HepG2 (cell line): ENCODE measurements around the gene OR6S1. TPM values are rescaled to one million over a fixed set of nuclear protein-coding genes. Genes with fewer than 3 reads are reported as not detected.

Experiments
- AGO1 ChIP-seq: fragments of 200-400 bp; formaldehyde crosslinking; IDR thresholded peaks from 2 replicates; pipeline ENCODE4 v1.6.1; 2017; ENCODE audit warnings: mild to moderate bottlenecking, low read depth, low read length, moderate library complexity; ENCODE audit not compliant: poor library complexity, severe bottlenecking
- CBX5 ChIP-seq: sonication (generic); formaldehyde crosslinking; IDR thresholded peaks from 2 replicates; pipeline ENCODE4 v1.4.0; 2020; ENCODE audit warnings: missing genetic modification reagents, borderline replicate concordance
- DNMT1 ChIP-seq: sonication (generic); formaldehyde crosslinking; IDR thresholded peaks from 2 replicates; pipeline ENCODE4 v1.5.1; 2020; ENCODE audit warnings: mild to moderate bottlenecking, missing genetic modification reagents
- DZIP1 ChIP-seq: sonication (generic); formaldehyde crosslinking; IDR thresholded peaks from 2 replicates; pipeline ENCODE4 v1.5.0; 2020; ENCODE audit warnings: mild to moderate bottlenecking, missing genetic modification reagents
- EED ChIP-seq: sonication (generic); formaldehyde crosslinking; IDR thresholded peaks from 2 replicates; pipeline ENCODE4 v1.5.0; 2020; ENCODE audit warnings: mild to moderate bottlenecking, missing genetic modification reagents
- HES4 ChIP-seq: sonication (generic); formaldehyde crosslinking; IDR thresholded peaks from 2 replicates; pipeline ENCODE4 v1.9.0; 2021; ENCODE audit warnings: mild to moderate bottlenecking, missing genetic modification reagents, borderline replicate concordance
- ISL2 ChIP-seq: sonication (generic); formaldehyde crosslinking; IDR thresholded peaks from 2 replicates; pipeline ENCODE4 v1.5.0; 2020; ENCODE audit warnings: missing genetic modification reagents
- KAT8 ChIP-seq: IDR thresholded peaks from 2 replicates; pipeline ENCODE4 v1.6.1; 2016; ENCODE audit warnings: missing genetic modification reagents, missing compliant biosample characterization
- KDM2A ChIP-seq: sonication (generic); formaldehyde crosslinking; IDR thresholded peaks from 2 replicates; pipeline ENCODE4 v1.4.0; 2020; ENCODE audit warnings: low read depth, missing genetic modification reagents, borderline replicate concordance
- KLF15 ChIP-seq: sonication (generic); formaldehyde crosslinking; IDR thresholded peaks from 2 replicates; pipeline ENCODE4 v1.8.1; 2023; ENCODE audit warnings: borderline replicate concordance, mild to moderate bottlenecking, inconsistent platforms, missing genetic modification reagents, mixed read lengths
- POLR2AphosphoS5 ChIP-seq: IDR thresholded peaks from 2 replicates; pipeline ENCODE4 v1.6.1; 2012; ENCODE audit warnings: low read depth, low read length
- RBFOX2 ChIP-seq: fragments of 200-400 bp; formaldehyde crosslinking; IDR thresholded peaks from 2 replicates; pipeline ENCODE4 v1.6.1; 2017; ENCODE audit warnings: low read depth, mild to moderate bottlenecking, low read length
- SIX4 ChIP-seq: sonication (generic); formaldehyde crosslinking; IDR thresholded peaks from 2 replicates; pipeline ENCODE4 v1.4.0; 2020; ENCODE audit warnings: missing genetic modification reagents
- SOX6 ChIP-seq, 2 experiments: fragments of 450-650 bp in 1 of 2; sonication (generic) in 1 of 2; formaldehyde crosslinking in 1 of 2; IDR thresholded peaks; 2 replicates each; pipeline versions ENCODE4 v1.4.0 to v1.6.1; 2017 to 2020; ENCODE audit warnings: antibody characterized with exemption in 1 of 2, mild to moderate bottlenecking in 1 of 2, missing genetic modification reagents in 1 of 2
- SP140L ChIP-seq: sonication (generic); formaldehyde crosslinking; IDR thresholded peaks from 2 replicates; pipeline ENCODE4 v1.4.0; 2020; ENCODE audit warnings: missing genetic modification reagents, borderline replicate concordance
- SRF ChIP-seq: IDR thresholded peaks from 2 replicates; pipeline ENCODE4 v1.6.1; 2011; ENCODE audit warnings: mild to moderate bottlenecking, low read depth, low read length, moderate library complexity
- ZNF225 ChIP-seq: sonication (generic); formaldehyde crosslinking; IDR thresholded peaks from 2 replicates; pipeline ENCODE4 v1.4.0; 2020; ENCODE audit warnings: mild to moderate bottlenecking, missing genetic modification reagents
- ZNF34 ChIP-seq: sonication (generic); formaldehyde crosslinking; IDR thresholded peaks from 2 replicates; pipeline ENCODE4 v1.4.0; 2020; ENCODE audit warnings: mild to moderate bottlenecking, missing genetic modification reagents, borderline replicate concordance
- ZNF414 ChIP-seq: sonication (generic); formaldehyde crosslinking; IDR thresholded peaks from 2 replicates; pipeline ENCODE4 v1.5.0; 2020; ENCODE audit warnings: missing genetic modification reagents
- ZNF441 ChIP-seq: sonication (generic); formaldehyde crosslinking; IDR thresholded peaks from 2 replicates; pipeline ENCODE4 v1.7.0; 2021; ENCODE audit warnings: missing genetic modification reagents, borderline replicate concordance
- ZNF569 ChIP-seq: sonication (generic); formaldehyde crosslinking; IDR thresholded peaks from 2 replicates; pipeline ENCODE4 v1.5.0; 2020; ENCODE audit warnings: mild to moderate bottlenecking, missing genetic modification reagents, moderate library complexity, borderline replicate concordance
- ZNF589 ChIP-seq: sonication (generic); formaldehyde crosslinking; conservative IDR thresholded peaks from 2 replicates; pipeline ENCODE4 v1.8.0; 2022; ENCODE audit warnings: mild to moderate bottlenecking, moderate library complexity, missing genetic modification reagents
- ZNF597 ChIP-seq: sonication (generic); formaldehyde crosslinking; IDR thresholded peaks from 2 replicates; pipeline ENCODE4 v1.5.0; 2020; ENCODE audit warnings: missing genetic modification reagents
- ZNF607 ChIP-seq: sonication (generic); formaldehyde crosslinking; IDR thresholded peaks from 2 replicates; pipeline ENCODE4 v1.5.1; 2020; ENCODE audit warnings: missing genetic modification reagents, mild to moderate bottlenecking, borderline replicate concordance
- ZNF768 ChIP-seq: sonication (generic); formaldehyde crosslinking; IDR thresholded peaks from 2 replicates; pipeline ENCODE4 v1.4.0; 2020; ENCODE audit warnings: missing genetic modification reagents
- polyA plus RNA-seq, 8 experiments: library from polyadenylated mRNA; depleted of rRNA in 3 of 8; stranded (reverse) in 7 of 8; unstranded in 1 of 8; fragments of >200 nt; fragmentation: Illumina TruSeq in 4 of 8; extraction: Trizol in 4 of 8; gene quantifications; 2 replicates each; pipeline versions ENCODE4 v1.2.1 to v1.2.3, GENCODE V29; 2011 to 2016; ENCODE audit warnings: low read depth in 4 of 8, missing spikeins in 1 of 8, mixed read lengths in 1 of 8; ENCODE audit not compliant: insufficient read depth in 1 of 8
- total RNA-seq, 5 experiments: library from RNA; depleted of rRNA; stranded (reverse); fragments of >200 nt; fragmentation: Illumina TruSeq; extraction: Trizol; gene quantifications; 2 replicates each; pipeline ENCODE4 v1.2.3, GENCODE V29; 2016; ENCODE audit warnings: low read depth in 1 of 5

OR6S1 gene
- total and polyA plus RNA-seq, 2 of the 13 experiments (the other 11 are each of a cell fraction or from before 2014, with no cell fraction given) = 0.09 TPM; not detected in 1

- TF ChIP-seq KDM2A (CRISPR knock-in tag) = peak; percentile 32; the same call in 1 of the 2 replicates
- TF ChIP-seq SP140L (CRISPR knock-in tag) = peak; percentile 88; the same call in 1 of the 2 replicates
- no peak for TF ChIP-seq ZNF569 (CRISPR knock-in tag)
- no peak for TF ChIP-seq ZNF414 (CRISPR knock-in tag)
- no peak for TF ChIP-seq SRF
- peak; percentile 20; the same call in 1 of the 2 replicates for TF ChIP-seq SIX4 (CRISPR knock-in tag)
- TF ChIP-seq ZNF607 (CRISPR knock-in tag) = no peak; the same call in 1 of the 2 replicates
- TF ChIP-seq ZNF225 (CRISPR knock-in tag) = 0 out of 2 replicates have a peak, but pooled peaks have one; percentile 21
- TF ChIP-seq DNMT1 = no peak
- TF ChIP-seq EED = peak; percentile 86; the same call in 1 of the 2 replicates
- no peak for TF ChIP-seq SOX6 (IDR thresholded peaks at IDR 0.05)
- TF ChIP-seq SOX6 (CRISPR knock-in tag; IDR thresholded peaks at IDR 0.05) = peak; percentile 71
- 0 out of 2 replicates have a peak, but pooled peaks have one; percentile 22 for TF ChIP-seq ZNF589 (CRISPR knock-in tag)
- TF ChIP-seq CBX5 (CRISPR knock-in tag) = no peak
- TF ChIP-seq KLF15 (CRISPR knock-in tag) = peak; percentile 21; the same call in 1 of the 2 replicates
- TF ChIP-seq ISL2 (CRISPR knock-in tag) = peak; percentile 70; the same call in 1 of the 2 replicates
- 0 out of 2 replicates have a peak, but pooled peaks have one; percentile 35 for TF ChIP-seq HES4 (CRISPR knock-in tag)
- TF ChIP-seq ZNF768 (CRISPR knock-in tag) = no peak
- peak; percentile 76; the same call in 1 of the 2 replicates for TF ChIP-seq ZNF34 (CRISPR knock-in tag)
- peak; percentile 49 for TF ChIP-seq RBFOX2
- TF ChIP-seq ZNF597 (CRISPR knock-in tag) = no peak
- peak; percentile 81 for TF ChIP-seq KAT8 (CRISPR knock-in tag)
- no peak for TF ChIP-seq POLR2AphosphoS5
- no peak for TF ChIP-seq ZNF441 (CRISPR knock-in tag)
- peak; percentile 39; the same call in 1 of the 2 replicates for TF ChIP-seq DZIP1 (CRISPR knock-in tag)
- peak; percentile 18 for TF ChIP-seq AGO1
Observed at GRCh38 chr14:20681348-20682126, 40.0 kb upstream of the OR6S1 start (continued).
